A673 (cell line): Measurements from ENCODE around the gene ZSWIM6. TPM values are rescaled to one million over a fixed set of nuclear protein-coding genes. Genes with fewer than 3 reads are reported as not detected.
A peak's percentile ranks its signal among the peaks of the same experiment; 100 is the strongest.

ENCODE experiments used
- BruUV-seq: library from RNA; stranded (reverse); fragments of 400-500 nt; replicated peaks from 2 replicates; lab custom pipeline; 2021; lab: Mats Ljungman, UMichigan
- CTCF ChIA-PET: fragments of 300-600 bp; sonication (Branson Sonifier 250); formaldehyde crosslinking; loops from one replicate; lab custom pipeline; 2022; ENCODE audit warnings: antibody characterized with exemption; lab: Charles Lee
- POLR2A ChIA-PET: fragments of 300-600 bp; sonication (Branson Sonifier 250); formaldehyde crosslinking; loops from one replicate; lab custom pipeline; 2022; ENCODE audit warnings: antibody characterized with exemption; ENCODE audit not compliant: low non-redundant PET; lab: Charles Lee
- DNase-seq: peaks from one replicate; pipeline ENCODE4 v3.0.0-alpha.2; 2015; ENCODE audit warnings: low spot score
- H3K27ac ChIP-seq: fragments of 200-600 bp; sonication (generic); 2 replicates; pipeline ENCODE4 v1.5.1; 2016; ENCODE audit warnings: mixed run types, low read depth, mild to moderate bottlenecking, mixed read lengths, antibody characterized with exemption, low read length; ENCODE audit not compliant: poor library complexity, severe bottlenecking
- H3K27me3 ChIP-seq: fragments of 200-600 bp; sonication (generic); replicated peaks from 2 replicates; pipeline ENCODE4 v1.6.1; 2017; ENCODE audit warnings: mixed run types, low read depth, mild to moderate bottlenecking, mixed read lengths, antibody characterized with exemption, low read length; ENCODE audit not compliant: insufficient read depth, poor library complexity
- H3K36me3 ChIP-seq: fragments of 200-600 bp; sonication (generic); 2 replicates; pipeline ENCODE4 v1.6.1; 2016; ENCODE audit warnings: mixed run types, mild to moderate bottlenecking, mixed read lengths, antibody characterized with exemption, low read length; ENCODE audit not compliant: insufficient read depth, poor library complexity, severe bottlenecking
- H3K4me1 ChIP-seq: fragments of 200-600 bp; sonication (generic); 2 replicates; pipeline ENCODE4 v1.6.1; 2017; ENCODE audit warnings: mixed run types, mild to moderate bottlenecking, mixed read lengths, antibody characterized with exemption, low read length; ENCODE audit not compliant: insufficient read depth, poor library complexity, severe bottlenecking
- H3K4me3 ChIP-seq: fragments of 200-600 bp; sonication (generic); 2 replicates; pipeline ENCODE4 v1.5.1; 2016; ENCODE audit warnings: low read depth, mixed run types, mild to moderate bottlenecking, mixed read lengths, low read length; ENCODE audit not compliant: poor library complexity, severe bottlenecking
- H3K9me3 ChIP-seq: fragments of 200-600 bp; sonication (generic); 2 replicates; pipeline ENCODE4 v1.6.1; 2016; ENCODE audit warnings: mixed run types, low read depth, mild to moderate bottlenecking, mixed read lengths, antibody characterized with exemption, low read length; ENCODE audit not compliant: poor library complexity, severe bottlenecking
- EZH2 ChIP-seq: fragments of 200-600 bp; sonication (generic); IDR thresholded peaks from 2 replicates; pipeline ENCODE4 v1.6.1; 2017; ENCODE audit warnings: borderline replicate concordance, low read depth, mild to moderate bottlenecking, mixed read lengths, antibody characterized with exemption, low read length; ENCODE audit not compliant: poor library complexity, severe bottlenecking
- intact Hi-C: fragments of 100-400 bp; cut with micrococcal nuclease; formaldehyde crosslinking; loops from one replicate; pipeline ENCODE4 v1.10.0; 2022; ENCODE audit not compliant: unreplicated experiment
- total RNA-seq: library from RNA; stranded (reverse); gene quantifications from 2 replicates; pipeline ENCODE4 v1.2.3, GENCODE V29; 2021
- TF ChIP-seq, protein P1 (sequence below): fragments of 300-800, 200-600 bp; sonication (generic); conservative IDR thresholded peaks from 2 replicates; pipeline ENCODE4 v1.5.1; 2017; ENCODE audit warnings: low read depth, mild to moderate bottlenecking, antibody characterized with exemption, low read length, moderate library complexity, mixed read lengths

The ZSWIM6 gene
- total RNA-seq, 1 experiment from 2014 or later = 47.3 TPM

DNA sequence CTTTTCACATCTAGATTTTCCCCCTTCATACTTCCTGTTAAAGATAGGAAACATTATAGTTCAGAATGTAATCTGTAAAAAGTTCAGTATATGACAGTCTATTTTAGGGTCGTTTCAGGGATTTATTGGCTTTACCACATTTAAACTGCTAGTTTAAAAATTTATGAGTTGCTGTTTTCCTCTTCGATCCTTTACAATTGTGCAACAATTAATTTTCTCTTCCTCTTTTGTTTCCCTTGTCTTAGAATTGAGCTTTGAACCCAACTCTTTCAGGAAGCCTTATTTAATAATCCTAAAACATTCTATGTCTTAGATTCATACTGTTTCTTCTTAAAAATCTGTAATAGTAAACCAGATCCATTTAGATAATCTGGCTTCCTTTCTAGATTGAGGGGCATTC lies 16.4 kb downstream of the ZSWIM6 start:
- intact Hi-C loops = no loop called here
- H3K27me3 ChIP-seq = no peaks in the 10 kb centered on the region
- no peak for TF ChIP-seq EZH2
- TF ChIP-seq, protein P1, sequence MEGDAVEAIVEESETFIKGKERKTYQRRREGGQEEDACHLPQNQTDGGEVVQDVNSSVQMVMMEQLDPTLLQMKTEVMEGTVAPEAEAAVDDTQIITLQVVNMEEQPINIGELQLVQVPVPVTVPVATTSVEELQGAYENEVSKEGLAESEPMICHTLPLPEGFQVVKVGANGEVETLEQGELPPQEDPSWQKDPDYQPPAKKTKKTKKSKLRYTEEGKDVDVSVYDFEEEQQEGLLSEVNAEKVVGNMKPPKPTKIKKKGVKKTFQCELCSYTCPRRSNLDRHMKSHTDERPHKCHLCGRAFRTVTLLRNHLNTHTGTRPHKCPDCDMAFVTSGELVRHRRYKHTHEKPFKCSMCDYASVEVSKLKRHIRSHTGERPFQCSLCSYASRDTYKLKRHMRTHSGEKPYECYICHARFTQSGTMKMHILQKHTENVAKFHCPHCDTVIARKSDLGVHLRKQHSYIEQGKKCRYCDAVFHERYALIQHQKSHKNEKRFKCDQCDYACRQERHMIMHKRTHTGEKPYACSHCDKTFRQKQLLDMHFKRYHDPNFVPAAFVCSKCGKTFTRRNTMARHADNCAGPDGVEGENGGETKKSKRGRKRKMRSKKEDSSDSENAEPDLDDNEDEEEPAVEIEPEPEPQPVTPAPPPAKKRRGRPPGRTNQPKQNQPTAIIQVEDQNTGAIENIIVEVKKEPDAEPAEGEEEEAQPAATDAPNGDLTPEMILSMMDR = no peak
- no peaks in the 10 kb centered on the region for H3K9me3 ChIP-seq
- ChIA-PET POLR2A (no interaction called here), CTCF (no interaction called here)
- peak overlapping the region; percentile 2 for H3K27ac ChIP-seq
- no TSS peak for BruUV-seq
- H3K4me3 ChIP-seq = no peak overlapping the region
- H3K4me1 ChIP-seq = peaks cover 93% of the 10 kb centered on the region
- DNase-seq = no peak
- H3K36me3 ChIP-seq = no peaks in the 10 kb centered on the region

DNA sequence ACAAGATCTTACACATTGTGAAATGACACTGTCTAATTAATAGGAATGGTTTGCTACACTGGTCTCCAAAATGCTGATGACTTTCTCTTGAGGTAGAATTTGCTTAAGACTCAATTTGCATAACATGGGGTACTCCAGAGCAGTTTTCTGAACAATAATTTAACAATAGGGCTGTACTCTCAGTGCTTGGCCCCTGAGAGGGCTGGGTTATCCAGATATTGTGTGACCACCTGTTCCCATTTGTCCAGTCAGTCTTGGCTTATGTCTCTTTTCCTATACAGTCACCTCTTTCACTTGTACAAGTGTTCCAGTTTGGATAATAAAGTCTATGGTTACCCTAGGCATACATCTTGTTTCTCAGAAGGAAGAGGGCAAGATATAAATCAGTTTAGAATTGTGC lies 17.9 kb downstream of the ZSWIM6 start:
- H3K4me3 ChIP-seq = no peak overlapping the region
- no TSS peak for BruUV-seq
- no peaks in the 10 kb centered on the region for H3K9me3 ChIP-seq
- DNase-seq = no peak
- H3K27ac ChIP-seq = no peak overlapping the region
- ChIA-PET POLR2A (interaction anchor here (0.6 kb wide), 1 partner anchor 18 kb away, joined by 3 read pairs; the partner anchor contains the start of gene ZSWIM6), CTCF (interaction anchor here (0.6 kb wide), 1 partner anchor 310 kb away, joined by 3 read pairs; no protein-coding TSS in a partner anchor)
- H3K4me1 ChIP-seq = peaks cover 82% of the 10 kb centered on the region
- TF ChIP-seq EZH2 = no peak
- TF ChIP-seq, protein P1 = no peak
- H3K27me3 ChIP-seq = no peaks in the 10 kb centered on the region
- no peaks in the 10 kb centered on the region for H3K36me3 ChIP-seq
- intact Hi-C loops = no loop called here

DNA sequence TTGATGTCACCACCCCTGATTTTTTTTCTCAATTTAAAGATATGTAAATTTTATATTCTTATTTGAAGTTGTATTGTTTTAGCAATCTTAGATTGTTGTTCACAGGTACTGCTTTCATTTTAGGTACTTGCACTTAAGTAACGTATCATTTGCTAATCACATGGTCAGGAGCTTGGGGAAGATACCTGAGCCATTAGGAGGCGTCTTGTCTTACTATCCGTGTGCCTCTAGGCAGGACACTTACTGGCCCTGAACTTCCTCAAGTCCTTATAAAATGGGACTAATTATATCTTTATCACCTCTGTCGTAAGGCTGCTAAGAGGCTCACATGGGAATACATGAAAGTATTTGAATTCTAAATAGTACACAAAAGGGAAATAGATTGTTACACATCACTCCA lies 18.5 kb downstream of the ZSWIM6 start:
- intact Hi-C loops = no loop called here
- TF ChIP-seq, protein P1 = no peak
- no peak for TF ChIP-seq EZH2
- POLR2A ChIA-PET = no interaction called here

More for the DNA sequence above, 18.5 kb downstream of the ZSWIM6 start:
- H3K4me3 ChIP-seq = no peak overlapping the region
- H3K4me1 ChIP-seq = peaks cover 76% of the 10 kb centered on the region
- H3K36me3 ChIP-seq = no peaks in the 10 kb centered on the region
- H3K27me3 ChIP-seq = no peaks in the 10 kb centered on the region
- DNase-seq = no peak
- H3K27ac ChIP-seq = no peak overlapping the region
- BruUV-seq = no TSS peak
- no peaks in the 10 kb centered on the region for H3K9me3 ChIP-seq
- CTCF ChIA-PET = no interaction called here
